ENCODE data around the gene RALGPS1. TPM values are rescaled to one million over a fixed set of nuclear protein-coding genes. Genes with fewer than 3 reads are reported as not detected.

The RALGPS1 gene
- total RNA-seq, 2 donors from 2014 or later: 7.6 to 18.5 TPM

GRCh38 chr9:126880947-126881332 is 33.6 kb upstream of the RALGPS1 start:
- ATAC-seq (ENCODE audit: insufficient number of reproducible peaks, low FRiP score, low read depth) (no peak), DNase-seq (ENCODE audit: low spot score) (no peak)
- no peak overlapping the region for H3K27ac ChIP-seq
- H3K9me3 ChIP-seq: no peaks in the 10 kb centered on the region
- H3K4me3 ChIP-seq: no peak overlapping the region
- H3K4me1 ChIP-seq (ENCODE audit: control insufficient read depth in 1 of 2, low read depth in 2 of 2): peaks cover 0 to 16% of the 10 kb centered on the region in 2 donors
- H3K27me3 ChIP-seq (replicated peaks; ENCODE audit: insufficient read depth): no peaks in the 10 kb centered on the region
- no peak for TF ChIP-seq CTCF (IDR thresholded peaks at IDR 0.05)
- peaks cover 13% of the 10 kb centered on the region for H3K36me3 ChIP-seq

DNA sequence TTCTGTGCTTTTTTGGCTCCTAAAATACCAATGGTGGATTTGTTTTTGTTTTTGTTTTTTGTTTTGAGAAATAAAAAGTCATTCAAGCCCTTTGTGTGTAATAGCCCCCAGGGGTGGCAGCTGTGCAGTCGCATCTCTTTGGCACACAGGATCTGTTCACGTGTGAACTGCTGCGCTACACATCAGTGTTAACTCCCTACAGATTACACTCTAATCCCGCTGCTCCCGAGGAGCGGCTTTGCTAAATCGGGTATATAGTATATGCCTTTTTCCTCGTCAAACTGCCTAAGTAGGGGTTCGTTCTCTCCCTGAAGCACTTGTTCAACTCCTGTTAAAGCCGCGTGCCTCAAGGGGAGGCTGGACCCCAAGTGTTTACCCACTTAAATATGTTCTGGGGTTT is 31.8 kb upstream of the RALGPS1 start:
- Histone ChIP-seq H3K27me3 (replicated peaks; ENCODE audit: insufficient read depth) (no peaks in the 10 kb centered on the region), H3K4me1 (ENCODE audit: control insufficient read depth in 1 of 2, low read depth in 2 of 2) (peaks cover 0 to 16% of the 10 kb centered on the region in 2 donors), H3K9me3 (no peaks in the 10 kb centered on the region), H3K4me3 (no peak overlapping the region), H3K36me3 (peaks cover 13% of the 10 kb centered on the region), H3K27ac (no peak overlapping the region)
- no peak for DNase-seq (ENCODE audit: low spot score)
- ATAC-seq (ENCODE audit: insufficient number of reproducible peaks, low FRiP score, low read depth): no peak
- no peak for TF ChIP-seq CTCF (IDR thresholded peaks at IDR 0.05)

- Histone ChIP-seq H3K4me3 (no peak overlapping the region), H3K27ac (no peak overlapping the region), H3K27me3 (replicated peaks; ENCODE audit: insufficient read depth) (no peaks in the 10 kb centered on the region), H3K4me1 (ENCODE audit: control insufficient read depth in 1 of 2, low read depth in 2 of 2) (peaks cover 0 to 16% of the 10 kb centered on the region in 2 donors), H3K9me3 (no peaks in the 10 kb centered on the region), H3K36me3 (peaks cover 13% of the 10 kb centered on the region)
- DNase-seq (ENCODE audit: low spot score) (no peak), ATAC-seq (ENCODE audit: insufficient number of reproducible peaks, low FRiP score, low read depth) (no peak)
- TF ChIP-seq CTCF (IDR thresholded peaks at IDR 0.05): no peak
Observed at GRCh38 chr9:126883636-126884035, 30.9 kb upstream of the RALGPS1 start.

DNA sequence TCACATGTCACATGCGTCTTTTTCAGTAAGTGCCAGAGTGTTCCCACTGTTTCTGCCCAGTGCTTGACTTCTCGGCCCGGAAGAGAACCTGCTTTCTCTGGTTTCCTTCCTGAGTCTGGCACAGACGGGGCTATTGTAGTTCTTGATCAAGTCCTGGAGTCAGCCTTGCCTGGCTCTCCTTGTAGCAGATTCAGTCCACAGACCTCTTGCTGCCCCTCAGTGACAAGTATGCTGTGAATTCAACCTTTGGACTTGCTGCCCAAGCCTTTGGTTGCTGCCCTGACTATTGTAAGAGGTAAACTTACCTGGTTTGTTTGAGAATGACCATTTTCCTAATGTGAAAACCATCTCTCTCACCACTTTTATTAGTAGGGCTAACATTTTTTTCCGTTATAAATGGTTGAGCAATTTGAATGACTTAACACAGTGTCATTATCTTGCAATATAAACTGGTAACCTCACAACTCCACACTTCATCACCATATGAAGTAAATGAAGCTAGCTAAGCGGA is 29.4 kb upstream of the RALGPS1 start:
- DNase-seq (ENCODE audit: low spot score) (no peak), ATAC-seq (ENCODE audit: insufficient number of reproducible peaks, low FRiP score, low read depth) (no peak)
- Histone ChIP-seq H3K4me1 (ENCODE audit: control insufficient read depth in 1 of 2, low read depth in 2 of 2) (peaks cover 0 to 16% of the 10 kb centered on the region in 2 donors), H3K9me3 (no peaks in the 10 kb centered on the region), H3K27ac (no peak overlapping the region), H3K4me3 (no peak overlapping the region), H3K36me3 (peaks cover 8% of the 10 kb centered on the region), H3K27me3 (replicated peaks; ENCODE audit: insufficient read depth) (no peaks in the 10 kb centered on the region)
- no peak for TF ChIP-seq CTCF (IDR thresholded peaks at IDR 0.05)

DNA sequence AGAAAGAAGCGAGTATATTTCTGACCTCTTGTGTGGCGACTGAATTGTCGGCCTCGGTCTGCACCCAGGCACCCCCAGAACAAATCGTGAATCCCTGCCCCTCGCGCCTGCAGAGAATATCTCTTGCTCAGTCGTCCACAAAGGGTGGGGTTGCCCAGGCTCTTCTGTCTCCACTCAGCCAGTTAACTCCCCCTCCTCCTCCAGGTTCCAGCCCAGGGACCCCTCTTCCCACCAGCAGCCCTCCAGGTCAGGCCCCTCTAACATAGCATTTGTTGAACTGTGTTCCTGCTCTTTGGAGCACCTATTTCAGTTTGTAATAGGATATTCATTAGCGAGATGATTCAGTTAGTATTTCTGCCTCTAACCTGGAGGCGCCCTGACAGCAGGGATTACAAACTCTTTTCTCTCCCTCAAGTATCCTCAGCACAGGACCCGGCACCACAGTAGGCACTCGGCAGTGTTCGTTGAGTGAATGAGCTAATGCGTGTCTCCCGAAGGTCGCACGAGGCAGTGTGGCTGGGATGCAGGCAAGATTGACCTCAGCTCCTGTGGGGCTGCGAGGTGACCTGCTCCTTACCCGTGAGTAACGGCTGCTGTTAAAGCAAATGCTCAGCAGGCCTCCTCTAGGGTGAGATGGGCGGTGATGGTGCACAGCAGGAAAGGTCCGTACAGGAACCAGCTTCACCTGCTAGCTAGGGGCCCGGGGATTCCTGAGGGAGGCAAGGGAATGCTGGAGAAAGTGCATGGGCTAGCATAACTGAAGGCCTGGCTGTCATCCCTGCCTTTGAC is 28.4 kb upstream of the RALGPS1 start:
- Histone ChIP-seq H3K4me3 (no peak overlapping the region), H3K27ac (no peak overlapping the region), H3K4me1 (ENCODE audit: control insufficient read depth in 1 of 2, low read depth in 2 of 2) (peaks cover 0 to 6% of the 10 kb centered on the region in 2 donors), H3K36me3 (peaks cover 3% of the 10 kb centered on the region), H3K9me3 (no peaks in the 10 kb centered on the region), H3K27me3 (replicated peaks; ENCODE audit: insufficient read depth) (no peaks in the 10 kb centered on the region)
- DNase-seq (ENCODE audit: low spot score) (no peak), ATAC-seq (ENCODE audit: insufficient number of reproducible peaks, low FRiP score, low read depth) (no peak)
- no peak for TF ChIP-seq CTCF (IDR thresholded peaks at IDR 0.05)
